GM18505 (cell line): Measurements from ENCODE around the gene VANGL1.

ENCODE experiments used
- ATAC-seq: cut with Tn5 transposase; IDR thresholded peaks from one replicate; pipeline ENCODE4 v1.9.1; 2021; ENCODE audit not compliant: unreplicated experiment
- POLR2A ChIP-seq: IDR thresholded peaks from 4 replicates; pipeline ENCODE4 v1.6.1; 2011; ENCODE audit warnings: borderline replicate concordance; ENCODE audit not compliant: insufficient read depth, insufficient read length; ENCODE audit errors: extremely low read depth

VANGL1 gene

GRCh38 chr1:115648717-115649691 lies 7.2 kb downstream of the VANGL1 start:
- no peak for TF ChIP-seq POLR2A
- ATAC-seq = peak; percentile 84

GRCh38 chr1:115649964-115650363 lies 8.2 kb downstream of the VANGL1 start:
- TF ChIP-seq POLR2A = no peak
- no peak for ATAC-seq

GRCh38 chr1:115650961-115651360 lies 9.2 kb downstream of the VANGL1 start:
- ATAC-seq = no peak
- TF ChIP-seq POLR2A = no peak

- ATAC-seq = no peak
- no peak for TF ChIP-seq POLR2A
Measured at GRCh38 chr1:115651391-115651790, 9.6 kb downstream of the VANGL1 start.

- TF ChIP-seq POLR2A = no peak
- ATAC-seq = no peak
Measured at GRCh38 chr1:115652236-115652788, 10.5 kb downstream of the VANGL1 start.

GRCh38 chr1:115654125-115654524 lies 12.4 kb downstream of the VANGL1 start:
- TF ChIP-seq POLR2A = no peak

GRCh38 chr1:115654663-115655305 lies 13.0 kb downstream of the VANGL1 start:
- ATAC-seq = no peak
- no peak for TF ChIP-seq POLR2A

More at GRCh38 chr1:115654125-115654524, 12.4 kb downstream of the VANGL1 start:
- no peak for ATAC-seq

GRCh38 chr1:115655306-115655663 lies 13.5 kb downstream of the VANGL1 start:
- ATAC-seq = no peak
- TF ChIP-seq POLR2A = no peak

GRCh38 chr1:115655916-115656315 lies 14.1 kb downstream of the VANGL1 start:
- no peak for TF ChIP-seq POLR2A
- ATAC-seq = no peak

- ATAC-seq = no peak
- TF ChIP-seq POLR2A = no peak
Measured at GRCh38 chr1:115656461-115657077, 14.8 kb downstream of the VANGL1 start.

- TF ChIP-seq POLR2A = no peak
- no peak for ATAC-seq
Measured at GRCh38 chr1:115658646-115659045, 16.9 kb downstream of the VANGL1 start.

- ATAC-seq = no peak
- no peak for TF ChIP-seq POLR2A
Measured at GRCh38 chr1:115660151-115660550, 18.4 kb downstream of the VANGL1 start.

GRCh38 chr1:115661157-115661556 lies 19.4 kb downstream of the VANGL1 start:
- ATAC-seq = no peak
- no peak for TF ChIP-seq POLR2A
